ENCODE data around the gene NFIA. TPM values are rescaled to one million over a fixed set of nuclear protein-coding genes. Genes with fewer than 3 reads are reported as not detected.

The NFIA gene
- total RNA-seq, 1 donor from 2014 or later, result 1.5 TPM

- intact Hi-C loops (cut with micrococcal nuclease), result no loop called here
- Mint-ChIP-seq H3K27me3 (ENCODE audit: low read depth) (peaks cover 2% of the 10 kb centered on the region), H3K27ac (no peak overlapping the region), H3K9me3 (no peaks in the 10 kb centered on the region), H3K36me3 (ENCODE audit: low read depth) (no peaks in the 10 kb centered on the region), H3K4me3 (ENCODE audit: low read depth) (no peak overlapping the region), H3K4me1 (ENCODE audit: low read depth) (no peaks in the 10 kb centered on the region)
- no peak for DNase-seq (ENCODE audit: low spot score)
Measured at GRCh38 chr1:61501971-61502916, 419.9 kb downstream of the NFIA start.

GRCh38 chr1:61504305-61504704 lies 421.9 kb downstream of the NFIA start:
- H3K9me3 Mint-ChIP-seq, result no peaks in the 10 kb centered on the region
- H3K4me1 Mint-ChIP-seq (ENCODE audit: low read depth), result no peaks in the 10 kb centered on the region
- peaks cover 2% of the 10 kb centered on the region for H3K27me3 Mint-ChIP-seq (ENCODE audit: low read depth)
- H3K4me3 Mint-ChIP-seq (ENCODE audit: low read depth), result no peak overlapping the region
- H3K36me3 Mint-ChIP-seq (ENCODE audit: low read depth), result no peaks in the 10 kb centered on the region
- no peak for DNase-seq (ENCODE audit: low spot score)
- intact Hi-C loops (cut with micrococcal nuclease), result no loop called here
- no peak overlapping the region for H3K27ac Mint-ChIP-seq

- Mint-ChIP-seq H3K36me3 (ENCODE audit: low read depth) (no peaks in the 10 kb centered on the region), H3K27me3 (ENCODE audit: low read depth) (peaks cover 2% of the 10 kb centered on the region), H3K9me3 (no peaks in the 10 kb centered on the region), H3K4me3 (ENCODE audit: low read depth) (no peak overlapping the region), H3K27ac (no peak overlapping the region), H3K4me1 (ENCODE audit: low read depth) (no peaks in the 10 kb centered on the region)
- intact Hi-C loops (cut with micrococcal nuclease), result no loop called here
- DNase-seq (ENCODE audit: low spot score), result no peak
Measured at GRCh38 chr1:61504852-61505390, 422.6 kb downstream of the NFIA start.

GRCh38 chr1:61506236-61506635 lies 423.9 kb downstream of the NFIA start:
- Mint-ChIP-seq H3K4me1 (ENCODE audit: low read depth) (no peaks in the 10 kb centered on the region), H3K9me3 (no peaks in the 10 kb centered on the region), H3K27ac (no peak overlapping the region), H3K36me3 (ENCODE audit: low read depth) (no peaks in the 10 kb centered on the region), H3K4me3 (ENCODE audit: low read depth) (no peak overlapping the region), H3K27me3 (ENCODE audit: low read depth) (no peaks in the 10 kb centered on the region)
- no peak for DNase-seq (ENCODE audit: low spot score)
- intact Hi-C loops (cut with micrococcal nuclease), result no loop called here

GRCh38 chr1:61506944-61507500 lies 424.7 kb downstream of the NFIA start:
- intact Hi-C loops (cut with micrococcal nuclease), result no loop called here
- Mint-ChIP-seq H3K4me1 (ENCODE audit: low read depth) (no peaks in the 10 kb centered on the region), H3K36me3 (ENCODE audit: low read depth) (no peaks in the 10 kb centered on the region), H3K9me3 (no peaks in the 10 kb centered on the region), H3K4me3 (ENCODE audit: low read depth) (no peak overlapping the region), H3K27me3 (ENCODE audit: low read depth) (no peaks in the 10 kb centered on the region), H3K27ac (no peak overlapping the region)
- DNase-seq (ENCODE audit: low spot score), result no peak

Measured in activated T-helper 2 cell treated with anti-CD3 and anti-CD28 coated beads, Interferon-gamma antibody, Interleukin-2, Interleukin-4, amounts not matched to agents 10 μg/mL and 5 μg/mL and 100 μg/mL, durations not matched to agents 14 hours and 24 hours and 36 hours (primary cell).